Endothelial cell of umbilical vein (primary cell): ENCODE results near the gene ZBTB17.

ENCODE experiments used
- POLR2A ChIP-seq: IDR thresholded peaks from 2 replicates; pipeline ENCODE4 v1.6.1; 2012; ENCODE audit warnings: low read depth, mild to moderate bottlenecking, control low read depth, low read length
- TF ChIP-seq, protein P1 (sequence below), 2 donors: IDR thresholded peaks; 1 replicate in 1 of 2; 2 replicates in 1 of 2; pipeline ENCODE4 v1.5.1; 2011; ENCODE audit warnings: low read length in 2 of 2, mild to moderate bottlenecking in 2 of 2, moderate library complexity in 2 of 2, control low read depth in 1 of 2, inconsistent platforms in 1 of 2, low read depth in 1 of 2; ENCODE audit not compliant: insufficient read depth in 1 of 2; ENCODE audit errors: extremely low read depth in 1 of 2

GRCh38 chr1:15953294-15953771 is 22.6 kb downstream of the ZBTB17 start:
- TF ChIP-seq, protein P1, sequence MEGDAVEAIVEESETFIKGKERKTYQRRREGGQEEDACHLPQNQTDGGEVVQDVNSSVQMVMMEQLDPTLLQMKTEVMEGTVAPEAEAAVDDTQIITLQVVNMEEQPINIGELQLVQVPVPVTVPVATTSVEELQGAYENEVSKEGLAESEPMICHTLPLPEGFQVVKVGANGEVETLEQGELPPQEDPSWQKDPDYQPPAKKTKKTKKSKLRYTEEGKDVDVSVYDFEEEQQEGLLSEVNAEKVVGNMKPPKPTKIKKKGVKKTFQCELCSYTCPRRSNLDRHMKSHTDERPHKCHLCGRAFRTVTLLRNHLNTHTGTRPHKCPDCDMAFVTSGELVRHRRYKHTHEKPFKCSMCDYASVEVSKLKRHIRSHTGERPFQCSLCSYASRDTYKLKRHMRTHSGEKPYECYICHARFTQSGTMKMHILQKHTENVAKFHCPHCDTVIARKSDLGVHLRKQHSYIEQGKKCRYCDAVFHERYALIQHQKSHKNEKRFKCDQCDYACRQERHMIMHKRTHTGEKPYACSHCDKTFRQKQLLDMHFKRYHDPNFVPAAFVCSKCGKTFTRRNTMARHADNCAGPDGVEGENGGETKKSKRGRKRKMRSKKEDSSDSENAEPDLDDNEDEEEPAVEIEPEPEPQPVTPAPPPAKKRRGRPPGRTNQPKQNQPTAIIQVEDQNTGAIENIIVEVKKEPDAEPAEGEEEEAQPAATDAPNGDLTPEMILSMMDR (IDR thresholded peaks at IDR 0.05; ENCODE audit: extremely low read depth in 1 of 2, insufficient read depth in 1 of 2, low read depth in 1 of 2, low read length in 2 of 2): no peak
- no peak for TF ChIP-seq POLR2A
